ENCODE measurements around the gene ERRFI1.

DNA sequence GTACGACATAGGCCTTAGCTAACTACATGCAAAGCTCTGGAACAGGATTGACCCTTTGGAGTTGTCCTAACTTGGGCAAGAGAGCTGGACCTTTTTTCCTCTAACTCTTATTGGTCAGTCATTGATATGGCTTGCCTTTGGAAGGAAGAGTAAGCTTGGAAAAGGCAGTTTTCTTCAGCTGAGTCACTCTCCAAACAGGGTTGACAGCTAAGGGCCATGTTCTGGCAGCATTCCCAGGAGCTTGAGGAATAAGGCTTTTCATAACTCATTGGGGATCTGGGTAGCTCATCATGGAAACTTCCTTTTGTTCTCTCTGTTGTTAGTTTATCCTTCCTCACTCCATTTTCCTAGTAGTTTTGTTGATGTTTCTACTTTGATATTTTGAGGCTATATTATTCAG, 14.5 kb upstream of the ERRFI1 start:
- TF ChIP-seq, protein P1, sequence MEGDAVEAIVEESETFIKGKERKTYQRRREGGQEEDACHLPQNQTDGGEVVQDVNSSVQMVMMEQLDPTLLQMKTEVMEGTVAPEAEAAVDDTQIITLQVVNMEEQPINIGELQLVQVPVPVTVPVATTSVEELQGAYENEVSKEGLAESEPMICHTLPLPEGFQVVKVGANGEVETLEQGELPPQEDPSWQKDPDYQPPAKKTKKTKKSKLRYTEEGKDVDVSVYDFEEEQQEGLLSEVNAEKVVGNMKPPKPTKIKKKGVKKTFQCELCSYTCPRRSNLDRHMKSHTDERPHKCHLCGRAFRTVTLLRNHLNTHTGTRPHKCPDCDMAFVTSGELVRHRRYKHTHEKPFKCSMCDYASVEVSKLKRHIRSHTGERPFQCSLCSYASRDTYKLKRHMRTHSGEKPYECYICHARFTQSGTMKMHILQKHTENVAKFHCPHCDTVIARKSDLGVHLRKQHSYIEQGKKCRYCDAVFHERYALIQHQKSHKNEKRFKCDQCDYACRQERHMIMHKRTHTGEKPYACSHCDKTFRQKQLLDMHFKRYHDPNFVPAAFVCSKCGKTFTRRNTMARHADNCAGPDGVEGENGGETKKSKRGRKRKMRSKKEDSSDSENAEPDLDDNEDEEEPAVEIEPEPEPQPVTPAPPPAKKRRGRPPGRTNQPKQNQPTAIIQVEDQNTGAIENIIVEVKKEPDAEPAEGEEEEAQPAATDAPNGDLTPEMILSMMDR (IDR thresholded peaks at IDR 0.05), result no peak
- TF ChIP-seq EZH2phosphoT487 (IDR thresholded peaks at IDR 0.05) (no peak), EZH2 (IDR thresholded peaks at IDR 0.05) (no peak)
